Measurements from ENCODE around the gene P2RX6. TPM values are rescaled to one million over a fixed set of nuclear protein-coding genes. Genes with fewer than 3 reads are reported as not detected.

Gene P2RX6
- total RNA-seq, 2 donors from 2014 or later: 0.81 TPM; not detected in 1

GRCh38 chr22:20996598-20997535 is 18.1 kb upstream of the P2RX6 start:
- ATAC-seq (ENCODE audit: insufficient number of reproducible peaks, low FRiP score, low read depth): no peak
- H3K9me3 ChIP-seq: no peaks in the 10 kb centered on the region
- H3K27me3 ChIP-seq (replicated peaks; ENCODE audit: insufficient read depth): no peaks in the 10 kb centered on the region
- TF ChIP-seq CTCF (IDR thresholded peaks at IDR 0.05): no peak
- DNase-seq (ENCODE audit: low spot score): no peak
- H3K36me3 ChIP-seq: peaks cover 52% of the 10 kb centered on the region
- peaks cover 11 to 21% of the 10 kb centered on the region in 2 donors for H3K4me1 ChIP-seq (ENCODE audit: control insufficient read depth in 1 of 2, low read depth in 2 of 2)
- H3K4me3 ChIP-seq: no peak overlapping the region
- H3K27ac ChIP-seq: no peak overlapping the region

GRCh38 chr22:20997536-20998257 is 17.3 kb upstream of the P2RX6 start:
- no peak for TF ChIP-seq CTCF (IDR thresholded peaks at IDR 0.05)
- ATAC-seq (ENCODE audit: insufficient number of reproducible peaks, low FRiP score, low read depth) (no peak), DNase-seq (ENCODE audit: low spot score) (no peak)
- H3K4me1 ChIP-seq (ENCODE audit: control insufficient read depth in 1 of 2, low read depth in 2 of 2): peaks cover 11 to 21% of the 10 kb centered on the region in 2 donors
- no peak overlapping the region for H3K27ac ChIP-seq
- H3K36me3 ChIP-seq: peaks cover 44% of the 10 kb centered on the region
- no peak overlapping the region for H3K4me3 ChIP-seq
- H3K27me3 ChIP-seq (replicated peaks; ENCODE audit: insufficient read depth): no peaks in the 10 kb centered on the region
- no peaks in the 10 kb centered on the region for H3K9me3 ChIP-seq

GRCh38 chr22:20998411-20999336 is 16.3 kb upstream of the P2RX6 start:
- no peaks in the 10 kb centered on the region for H3K9me3 ChIP-seq
- H3K4me3 ChIP-seq: no peak overlapping the region
- ATAC-seq (ENCODE audit: insufficient number of reproducible peaks, low FRiP score, low read depth): no peak
- H3K27me3 ChIP-seq (replicated peaks; ENCODE audit: insufficient read depth): no peaks in the 10 kb centered on the region
- no peak for TF ChIP-seq CTCF (IDR thresholded peaks at IDR 0.05)
- no peak for DNase-seq (ENCODE audit: low spot score)
- no peak overlapping the region for H3K27ac ChIP-seq
- peaks cover 38% of the 10 kb centered on the region for H3K36me3 ChIP-seq
- H3K4me1 ChIP-seq (ENCODE audit: control insufficient read depth in 1 of 2, low read depth in 2 of 2): peaks cover 18 to 30% of the 10 kb centered on the region in 2 donors

- Histone ChIP-seq H3K27me3 (replicated peaks; ENCODE audit: insufficient read depth) (no peaks in the 10 kb centered on the region), H3K9me3 (no peaks in the 10 kb centered on the region), H3K4me1 (ENCODE audit: control insufficient read depth in 1 of 2, low read depth in 2 of 2) (peaks cover 22 to 35% of the 10 kb centered on the region in 2 donors), H3K4me3 (no peak overlapping the region), H3K27ac (no peak overlapping the region), H3K36me3 (peaks cover 32% of the 10 kb centered on the region)
- ATAC-seq (ENCODE audit: insufficient number of reproducible peaks, low FRiP score, low read depth) (no peak), DNase-seq (ENCODE audit: low spot score) (no peak)
- no peak for TF ChIP-seq CTCF (IDR thresholded peaks at IDR 0.05)
Observed at GRCh38 chr22:20999350-21000206, 15.4 kb upstream of the P2RX6 start.

All from thoracic aorta (tissue), 2 donors.